Middle frontal gyrus (tissue), 1 donor: ENCODE data around the gene ZNF324B.
"Not testable (repeated sequence)": the region's sequence is repeated elsewhere in the genome, so short reads cannot be mapped to it uniquely, and the experiment has no call there.

Experiments
- DNase-seq: peaks from one replicate; pipeline ENCODE4 v3.0.0-alpha.2; 2015; ENCODE audit warnings: low spot score; ENCODE audit errors: extremely low spot score

The ZNF324B gene

GRCh38 chr19:58451358-58452101 lies at the start of gene ZNF324B:
TSS of gene ZNF324B (plus strand) at chr19:58451622. CDS start at chr19:58453702, 2,080 bp downstream.
- DNase-seq = peak; percentile 94

GRCh38 chr19:58401840-58402421 lies 49.5 kb upstream of the ZNF324B start:
- DNase-seq = no peak

- DNase-seq = not testable (repeated sequence)
Measured at GRCh38 chr19:58403920-58404478, 47.4 kb upstream of the ZNF324B start.

GRCh38 chr19:58406818-58407657 lies 44.4 kb upstream of the ZNF324B start:
- no peak for DNase-seq

- DNase-seq = no peak
Measured at GRCh38 chr19:58407658-58408151, 43.7 kb upstream of the ZNF324B start.

- peak; percentile 95 for DNase-seq
Measured at GRCh38 chr19:58408152-58409009, 43.0 kb upstream of the ZNF324B start, which contains the start of gene ZNF584. TSS of gene ZNF584 (plus strand) at chr19:58408649. CDS start at chr19:58409148, 499 bp downstream.

GRCh38 chr19:58409010-58409790 lies 42.2 kb upstream of the ZNF324B start:
- DNase-seq = no peak

- no peak for DNase-seq
Measured at GRCh38 chr19:58416604-58417003, 34.8 kb upstream of the ZNF324B start.

GRCh38 chr19:58417071-58417470 lies 34.4 kb upstream of the ZNF324B start:
- DNase-seq = no peak

GRCh38 chr19:58428617-58429016 lies 22.8 kb upstream of the ZNF324B start:
- no peak for DNase-seq

- DNase-seq = no peak
Measured at GRCh38 chr19:58429745-58430144, 21.7 kb upstream of the ZNF324B start.

GRCh38 chr19:58434217-58434616 lies 17.2 kb upstream of the ZNF324B start:
- DNase-seq = no peak

GRCh38 chr19:58439576-58440554 lies 11.6 kb upstream of the ZNF324B start, which contains the start of gene ZNF132:
TSS of gene ZNF132 (minus strand) at chr19:58440153. CDS start at chr19:58439821, 332 bp downstream.
- peak; percentile 99 for DNase-seq

GRCh38 chr19:58440556-58440955 lies 10.9 kb upstream of the ZNF324B start:
- no peak for DNase-seq

- DNase-seq = not testable (repeated sequence)
Measured at GRCh38 chr19:58442986-58443385, 8.4 kb upstream of the ZNF324B start.

- DNase-seq = not testable (repeated sequence)
Measured at GRCh38 chr19:58448860-58449259, 2.6 kb upstream of the ZNF324B start.

GRCh38 chr19:58449980-58450379 lies 1.4 kb upstream of the ZNF324B start:
- not testable (repeated sequence) for DNase-seq

GRCh38 chr19:58450856-58451357 lies 515 bp upstream of the ZNF324B start:
- no peak for DNase-seq
